ENCODE results near the gene NR2F1-AS1.

Gene NR2F1-AS1

GRCh38 chr5:93610581-93611272, 29.7 kb upstream of the NR2F1-AS1 start:
- no peak for ATAC-seq
- TF ChIP-seq GLIS3 (CRISPR knock-in tag; IDR thresholded peaks at IDR 0.05) (no peak), CSRNP3 (CRISPR knock-in tag; IDR thresholded peaks at IDR 0.05) (no peak), PATZ1 (CRISPR knock-in tag; IDR thresholded peaks at IDR 0.05; ENCODE audit: borderline replicate concordance) (no peak)

- ATAC-seq = no peak
- no peak for TF ChIP-seq ZNF70 (CRISPR knock-in tag; IDR thresholded peaks at IDR 0.05)
- TF ChIP-seq PPARA (CRISPR knock-in tag; IDR thresholded peaks at IDR 0.05; ENCODE audit: borderline replicate concordance) = no peak
- no peak for TF ChIP-seq RARB (CRISPR knock-in tag; IDR thresholded peaks at IDR 0.05)
- TF ChIP-seq ARNTL (CRISPR knock-in tag; IDR thresholded peaks at IDR 0.05; ENCODE audit: borderline replicate concordance, low read depth) = no peak
- TF ChIP-seq GLIS3 (CRISPR knock-in tag; IDR thresholded peaks at IDR 0.05) = no peak
- no peak for TF ChIP-seq CSDC2 (CRISPR knock-in tag; IDR thresholded peaks at IDR 0.05)
- no peak for TF ChIP-seq ZNF565 (CRISPR knock-in tag; conservative IDR thresholded peaks at IDR 0.05; ENCODE audit: low read depth)
- no peak for TF ChIP-seq PATZ1 (CRISPR knock-in tag; IDR thresholded peaks at IDR 0.05; ENCODE audit: borderline replicate concordance)
- no peak for TF ChIP-seq CSRNP3 (CRISPR knock-in tag; IDR thresholded peaks at IDR 0.05)
- TF ChIP-seq ZFP30 (CRISPR knock-in tag; IDR thresholded peaks at IDR 0.05) = no peak
- no peak for TF ChIP-seq BACH2 (CRISPR knock-in tag; IDR thresholded peaks at IDR 0.05; ENCODE audit: borderline replicate concordance)
Observed at GRCh38 chr5:93609762-93610161, 28.7 kb upstream of the NR2F1-AS1 start.

- no peak for ATAC-seq
- TF ChIP-seq TCF4 (CRISPR knock-in tag; IDR thresholded peaks at IDR 0.05; ENCODE audit: borderline replicate concordance) = no peak
- TF ChIP-seq BACH2 (CRISPR knock-in tag; IDR thresholded peaks at IDR 0.05; ENCODE audit: borderline replicate concordance) = no peak
- TF ChIP-seq ZNF8 (CRISPR knock-in tag; IDR thresholded peaks at IDR 0.05) = no peak
- TF ChIP-seq ZFP3 (CRISPR knock-in tag; IDR thresholded peaks at IDR 0.05) = no peak
- no peak for TF ChIP-seq ARNTL (CRISPR knock-in tag; IDR thresholded peaks at IDR 0.05; ENCODE audit: borderline replicate concordance, low read depth)
- no peak for TF ChIP-seq PPARA (CRISPR knock-in tag; IDR thresholded peaks at IDR 0.05; ENCODE audit: borderline replicate concordance)
- no peak for TF ChIP-seq POU6F1 (CRISPR knock-in tag; IDR thresholded peaks at IDR 0.05; ENCODE audit: borderline replicate concordance, low read depth)
- no peak for TF ChIP-seq ESRRG (CRISPR knock-in tag; IDR thresholded peaks at IDR 0.05)
- TF ChIP-seq TSHZ2 (CRISPR knock-in tag; IDR thresholded peaks at IDR 0.05) = no peak
- TF ChIP-seq ZC3H10 (CRISPR knock-in tag; IDR thresholded peaks at IDR 0.05) = no peak
- no peak for TF ChIP-seq SNAI2 (CRISPR knock-in tag; IDR thresholded peaks at IDR 0.05)
- no peak for TF ChIP-seq ISL1 (CRISPR knock-in tag; IDR thresholded peaks at IDR 0.05)
- TF ChIP-seq TOX (CRISPR knock-in tag; IDR thresholded peaks at IDR 0.05; ENCODE audit: borderline replicate concordance) = no peak
- TF ChIP-seq CSDC2 (CRISPR knock-in tag; IDR thresholded peaks at IDR 0.05) = no peak
- TF ChIP-seq ZFP30 (CRISPR knock-in tag; IDR thresholded peaks at IDR 0.05) = no peak
- TF ChIP-seq ZNF565 (CRISPR knock-in tag; conservative IDR thresholded peaks at IDR 0.05; ENCODE audit: low read depth) = no peak
- no peak for TF ChIP-seq RARB (CRISPR knock-in tag; IDR thresholded peaks at IDR 0.05)
- no peak for TF ChIP-seq OSR1 (CRISPR knock-in tag; IDR thresholded peaks at IDR 0.05)
- TF ChIP-seq GLIS3 (CRISPR knock-in tag; IDR thresholded peaks at IDR 0.05) = no peak
- TF ChIP-seq CREB5 (CRISPR knock-in tag; IDR thresholded peaks at IDR 0.05; ENCODE audit: low read depth) = no peak
Observed at GRCh38 chr5:93608855-93609254, 27.8 kb upstream of the NR2F1-AS1 start.
